ENCODE measurements around the gene DOP1B. TPM values are rescaled to one million over a fixed set of nuclear protein-coding genes. Genes with fewer than 3 reads are reported as not detected.

Gene DOP1B
- total and polyA plus RNA-seq, 2 of the 4 experiments (the other 2 are of a cell fraction): 8.8 to 13.0 TPM

GRCh38 chr21:36169470-36170128, 13.0 kb downstream of the DOP1B start:
- no peak for TF ChIP-seq MAZ (IDR thresholded peaks at IDR 0.05; ENCODE audit: borderline replicate concordance, low read depth, low read length)
- no peak for TF ChIP-seq RFX5 (IDR thresholded peaks at IDR 0.05; ENCODE audit: low read depth, low read length)
- H3K4me2 ChIP-seq (ENCODE audit: low read depth, low read length): no peak overlapping the region
- H3K79me1 ChIP-seq (ENCODE audit: low read depth in 1 of 2, low read length in 2 of 2): peaks cover 1 to 49% of the 10 kb centered on the region in 2 experiments; a peak in 3 of 4 replicates
- ATAC-seq (ENCODE audit: low read depth) (no peak), DNase-seq (no peak)
- H3K18ac ChIP-seq (ENCODE audit: low read depth, low read length): no peak overlapping the region
- no peak overlapping the region for H4K5ac ChIP-seq (ENCODE audit: low read depth, low read length)
- no peak overlapping the region for H2BK20ac ChIP-seq (ENCODE audit: low read depth, low read length)
- no peak overlapping the region for H3K23ac ChIP-seq (ENCODE audit: low read depth, low read length)
- CTCF ChIA-PET: no interaction called here
- peak overlapping the region; percentile 15 for H2AK9ac ChIP-seq (replicated peaks; ENCODE audit: low read depth, low read length, poor library complexity)
- no peak overlapping the region for H3K4me3 ChIP-seq (ENCODE audit: insufficient read depth, low read depth, low read length)
- H4K91ac ChIP-seq (ENCODE audit: insufficient read depth, low read depth, low read length): no peak overlapping the region
- H3K27ac ChIP-seq (ENCODE audit: insufficient read depth, low read length): no peak overlapping the region
- H4K20me1 ChIP-seq (ENCODE audit: insufficient read depth, low read length): peaks cover 9% of the 10 kb centered on the region
- H2BK5ac ChIP-seq (ENCODE audit: low read depth, low read length, poor library complexity, severe bottlenecking): no peak overlapping the region
- no peaks in the 10 kb centered on the region for H3K9me3 ChIP-seq (ENCODE audit: control insufficient read depth, insufficient read depth, low read length)
- in situ Hi-C loops (cut with MboI; ENCODE audit: low sequenced_read_pairs): no loop called here
- intact Hi-C loops (cut with micrococcal nuclease): no loop called here
- no peak overlapping the region for H2BK120ac ChIP-seq (ENCODE audit: low read depth, low read length)
- H3K9me1 ChIP-seq (ENCODE audit: insufficient read depth, low read length): peaks cover 26% of the 10 kb centered on the region
- no peak overlapping the region for H3K9ac ChIP-seq (ENCODE audit: low read depth, low read length)
- no TSS peak for BruUV-seq (replicated peaks)
- H3K56ac ChIP-seq (ENCODE audit: extremely low read depth, insufficient read depth, low read length): no peak overlapping the region
- peaks cover 8% of the 10 kb centered on the region for H3K36me3 ChIP-seq (ENCODE audit: control insufficient read depth, insufficient read depth, low read length)
- H2BK15ac ChIP-seq (ENCODE audit: low read depth, low read length): no peak overlapping the region
- peak overlapping the region; percentile 14 for H2AFZ ChIP-seq (replicated peaks; ENCODE audit: low read length, poor library complexity)
- no peak overlapping the region for H3K14ac ChIP-seq (replicated peaks; ENCODE audit: low read depth, low read length)
- POLR2A ChIA-PET (ENCODE audit: unreplicated experiment): no interaction called here
- no peak overlapping the region for H4K8ac ChIP-seq (ENCODE audit: low read depth in 2 of 2, low read length in 2 of 2)
- dilution Hi-C loops (cut with HindIII; ENCODE audit: low sequenced_read_pairs, unreplicated experiment): no loop called here
- no peak overlapping the region for H3K4ac ChIP-seq (ENCODE audit: low read depth, low read length)
- H3K4me1 ChIP-seq (ENCODE audit: control insufficient read depth, insufficient read depth, low read length): peaks cover 11% of the 10 kb centered on the region
- WGBS, 2 experiments (ENCODE audit: extremely low coverage in 2 of 2, insufficient read length in 1 of 2): 94% methylated on average over 9 of the region's 19 CpGs; no CpG with 5 or more reads in 1 of the 2 experiments
- H3K27me3 ChIP-seq (ENCODE audit: control insufficient read depth, insufficient read depth, low read length): no peaks in the 10 kb centered on the region
- H2AK5ac ChIP-seq (ENCODE audit: low read depth, low read length): no peak overlapping the region; the same call in 1 of the 2 replicates

All from IMR-90 (cell line).